Nucleus accumbens (tissue), 56 donors: Measurements from ENCODE around the gene RASGRP1.

Source experiments
- DNase-seq, 56 donors: peaks; one replicate each; lab custom pipeline; 2025; lab: John Stamatoyannopoulos, UW

The RASGRP1 gene

GRCh38 chr15:38509152-38509551, 55.5 kb downstream of the RASGRP1 start:
- no peak for DNase-seq

GRCh38 chr15:38508647-38509046, 56.0 kb downstream of the RASGRP1 start:
- no peak for DNase-seq

DNA sequence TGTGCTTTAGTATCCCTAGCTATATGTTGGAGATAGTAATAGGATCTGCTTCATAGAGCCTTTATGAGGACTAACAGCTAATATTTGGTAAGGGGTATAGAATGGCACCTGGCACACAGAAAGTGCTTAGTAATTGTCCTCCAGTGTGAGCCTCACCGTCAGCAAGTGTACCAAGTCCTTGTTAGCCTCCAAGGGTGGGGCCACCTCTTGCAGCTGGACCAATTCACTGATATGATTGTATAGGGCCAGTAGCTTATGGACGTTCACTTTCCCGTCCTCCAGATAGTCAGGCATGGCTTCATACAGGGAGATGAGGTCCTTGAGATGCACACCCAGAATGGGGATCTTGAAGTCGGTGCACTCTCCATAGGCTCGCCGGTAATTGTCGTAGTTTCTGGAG, 57.0 kb downstream of the RASGRP1 start:
- DNase-seq: no peak

- no peak for DNase-seq
Observed at GRCh38 chr15:38506997-38507396, 57.6 kb downstream of the RASGRP1 start.

GRCh38 chr15:38504680-38505467, 59.7 kb downstream of the RASGRP1 start:
- DNase-seq: no peak

GRCh38 chr15:38503496-38503895, 61.1 kb downstream of the RASGRP1 start:
- DNase-seq: no peak

GRCh38 chr15:38499651-38500050, 65.0 kb downstream of the RASGRP1 start:
- no peak for DNase-seq

GRCh38 chr15:38496151-38496550, 68.5 kb downstream of the RASGRP1 start:
- no peak for DNase-seq

DNA sequence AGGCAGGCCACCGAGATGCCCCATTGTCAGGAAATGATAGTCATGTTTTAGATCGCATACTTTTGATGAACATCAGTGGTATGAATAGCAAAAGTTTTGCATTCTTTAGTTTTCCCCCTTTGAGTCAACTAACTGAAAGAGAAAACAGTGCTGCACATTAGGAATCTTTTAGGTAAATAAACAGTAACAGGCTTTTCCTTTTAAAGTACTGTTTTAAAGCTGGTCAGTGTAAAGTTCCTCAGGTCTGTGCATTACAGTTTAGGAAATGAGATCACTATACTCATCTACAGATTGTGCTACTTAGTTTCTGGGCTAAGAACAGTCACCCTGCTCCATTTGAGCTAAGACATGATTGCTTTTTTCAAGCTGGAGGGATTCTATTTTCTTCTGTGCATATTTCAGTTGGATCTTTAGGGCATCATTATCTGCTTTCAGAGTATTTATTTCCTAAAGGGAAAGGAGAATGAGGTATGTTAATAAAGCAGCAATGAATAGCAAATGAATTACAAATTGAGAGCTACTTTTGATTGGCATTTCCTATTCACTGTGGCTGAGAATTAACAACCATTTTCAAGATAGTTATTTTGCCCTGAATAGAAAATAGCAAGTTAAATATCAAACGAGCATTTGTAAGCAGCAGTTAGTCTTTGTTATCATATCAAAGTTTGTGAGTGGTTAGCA, 74.2 kb downstream of the RASGRP1 start:
- DNase-seq: no peak

GRCh38 chr15:38487378-38487777, 77.2 kb downstream of the RASGRP1 start:
- no peak for DNase-seq

DNA sequence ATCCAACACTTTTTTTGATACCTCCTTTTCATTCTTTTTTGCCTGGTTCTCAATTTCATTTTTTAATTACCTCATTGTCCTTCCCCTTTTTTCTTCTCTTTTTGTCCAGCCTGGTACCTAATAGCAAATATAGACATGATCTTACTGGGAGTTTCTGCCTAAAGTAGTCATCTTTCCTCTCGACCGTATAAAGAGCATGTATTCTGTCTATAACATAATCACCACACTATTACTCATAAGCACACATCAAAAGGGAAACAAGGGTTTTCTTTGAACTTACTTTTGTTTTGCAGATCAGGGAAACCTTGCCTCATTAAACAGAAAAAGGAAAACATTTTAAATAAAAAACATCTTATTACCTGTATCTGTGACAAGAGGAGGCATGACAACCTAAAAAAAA, 77.7 kb downstream of the RASGRP1 start:
- no peak for DNase-seq

GRCh38 chr15:38482572-38482971, 82.0 kb downstream of the RASGRP1 start:
- DNase-seq: no peak

GRCh38 chr15:38481761-38482160, 82.9 kb downstream of the RASGRP1 start:
- no peak for DNase-seq

GRCh38 chr15:38481113-38481512, 83.5 kb downstream of the RASGRP1 start:
- DNase-seq: no peak

- DNase-seq: no peak
Observed at GRCh38 chr15:38479756-38480155, 84.9 kb downstream of the RASGRP1 start.

GRCh38 chr15:38479266-38479665, 85.3 kb downstream of the RASGRP1 start:
- no peak for DNase-seq

GRCh38 chr15:38477637-38478036, 87.0 kb downstream of the RASGRP1 start:
- no peak for DNase-seq

GRCh38 chr15:38476120-38476519, 88.5 kb downstream of the RASGRP1 start:
- DNase-seq: no peak

DNA sequence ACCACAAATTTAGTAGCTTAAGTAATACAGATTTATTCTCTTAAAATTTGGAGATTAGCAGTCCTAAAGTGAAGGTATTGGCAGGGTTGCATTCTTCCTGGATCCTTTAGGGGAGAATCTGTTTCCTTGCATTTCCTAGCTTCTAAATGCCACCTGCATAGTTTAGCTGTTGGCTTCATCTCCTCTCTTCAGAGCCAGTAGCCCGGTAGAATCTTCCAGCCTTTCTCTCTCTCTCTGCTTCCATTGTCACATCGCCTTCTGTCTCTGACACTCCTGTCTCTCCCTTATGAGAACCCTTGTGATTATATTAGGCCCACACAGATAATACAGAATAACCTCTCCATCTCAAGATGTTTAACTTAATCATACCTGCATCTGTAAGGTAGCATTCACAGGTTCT, 89.3 kb downstream of the RASGRP1 start:
- DNase-seq: no peak

DNA sequence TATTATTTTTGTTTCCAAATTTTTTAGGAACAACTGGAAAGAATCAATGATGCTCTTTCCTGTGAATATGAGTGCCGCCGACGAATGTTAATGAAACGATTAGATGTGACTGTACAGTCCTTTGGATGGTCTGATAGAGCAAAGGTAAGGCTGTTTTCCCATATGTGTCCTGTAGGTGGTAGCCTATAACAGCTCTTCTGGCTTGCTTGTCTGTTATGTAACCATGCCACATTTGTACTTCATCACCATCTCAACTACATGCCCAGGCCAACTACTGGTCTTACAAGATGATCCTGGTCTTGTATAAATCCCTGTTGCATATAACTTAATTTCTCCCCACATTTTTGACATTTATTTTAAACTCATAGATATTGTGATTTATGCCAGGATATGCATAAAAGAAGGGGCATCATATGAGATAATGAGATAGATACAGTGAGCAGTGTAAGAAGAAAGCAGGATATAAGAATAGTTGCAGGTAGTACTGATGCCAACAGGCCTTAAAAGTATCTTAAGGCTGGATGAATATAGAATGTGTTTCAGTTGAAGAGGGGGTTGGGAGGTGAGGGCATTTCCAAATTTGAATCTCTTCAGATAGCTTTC, 90.4 kb downstream of the RASGRP1 start:
- DNase-seq: peak in 20 of 56 donors; percentile 0 to 68 (median 14)

DNA sequence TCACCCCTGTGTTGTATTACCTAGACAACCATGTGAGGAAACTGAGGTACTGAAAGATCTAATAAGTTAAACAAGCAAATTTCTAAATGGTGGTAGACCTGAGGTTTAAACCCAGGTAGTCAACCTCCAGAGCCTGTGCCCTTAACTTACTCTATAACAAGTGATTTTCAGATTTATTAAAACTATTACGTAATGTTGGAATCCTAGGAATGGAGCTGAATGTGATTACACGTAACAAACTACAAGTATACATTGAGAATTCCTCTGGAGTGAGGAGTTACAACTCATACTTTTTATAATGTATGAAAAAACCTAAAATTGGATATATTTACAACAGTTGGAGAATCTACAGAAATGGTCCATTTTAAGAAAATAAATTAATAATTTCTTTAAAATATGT, 92.6 kb downstream of the RASGRP1 start:
- no peak for DNase-seq

- no peak for DNase-seq
Observed at GRCh38 chr15:38470816-38471215, 93.8 kb downstream of the RASGRP1 start.
